H9 (cell line): ENCODE measurements around the gene SPECC1L. TPM values are rescaled to one million over a fixed set of nuclear protein-coding genes. Genes with fewer than 3 reads are reported as not detected.

Experiments used
- DNase-seq: peaks from one replicate; pipeline ENCODE4 v3.0.0-alpha.2; 2017
- H2AFZ ChIP-seq: one replicate; pipeline ENCODE4 v1.6.1; 2013; ENCODE audit warnings: mild to moderate bottlenecking, low read length, control low read depth, moderate library complexity
- H2AK5ac ChIP-seq: 2 replicates; pipeline ENCODE4 v1.6.1; 2013; ENCODE audit warnings: low read length, control low read depth, mixed read lengths; ENCODE audit not compliant: insufficient read length
- H2BK120ac ChIP-seq: one replicate; pipeline ENCODE4 v1.6.1; 2013; ENCODE audit warnings: low read depth, mild to moderate bottlenecking, low read length, control low read depth, inconsistent platforms; ENCODE audit not compliant: poor library complexity, severe bottlenecking
- H2BK12ac ChIP-seq: 2 replicates; pipeline ENCODE4 v1.6.1; 2013; ENCODE audit warnings: low read length, control low read depth, mixed read lengths, low read depth; ENCODE audit not compliant: insufficient read length
- H2BK15ac ChIP-seq: 2 replicates; pipeline ENCODE4 v1.6.1; 2013; ENCODE audit warnings: low read depth, low read length, control low read depth
- H2BK20ac ChIP-seq: one replicate; pipeline ENCODE4 v1.6.1; 2013; ENCODE audit warnings: low read depth, mild to moderate bottlenecking, low read length, control low read depth, inconsistent platforms; ENCODE audit not compliant: poor library complexity, severe bottlenecking
- H2BK5ac ChIP-seq: 2 replicates; pipeline ENCODE4 v1.6.1; 2013; ENCODE audit warnings: low read length, control low read depth, mixed read lengths; ENCODE audit not compliant: insufficient read length
- H3K14ac ChIP-seq: 2 replicates; pipeline ENCODE4 v1.6.1; 2013; ENCODE audit warnings: low read length, control low read depth; ENCODE audit not compliant: insufficient read depth
- H3K18ac ChIP-seq: 2 replicates; pipeline ENCODE4 v1.6.1; 2013; ENCODE audit warnings: low read depth, mild to moderate bottlenecking, mixed read lengths, low read length, control low read depth; ENCODE audit not compliant: insufficient read length
- H3K23ac ChIP-seq: 2 replicates; pipeline ENCODE4 v1.6.1; 2013; ENCODE audit warnings: low read length, control low read depth, mixed read lengths, low read depth; ENCODE audit not compliant: insufficient read length
- H3K23me2 ChIP-seq: 2 replicates; pipeline ENCODE4 v1.6.1; 2013; ENCODE audit warnings: low read depth, mild to moderate bottlenecking, mixed read lengths, low read length, control low read depth; ENCODE audit not compliant: insufficient read length, poor library complexity, severe bottlenecking
- H3K27ac ChIP-seq: 2 replicates; pipeline ENCODE4 v1.5.1; 2013; ENCODE audit warnings: low read length, control low read depth, mixed read lengths, low read depth; ENCODE audit not compliant: insufficient read length
- H3K27me3 ChIP-seq: 2 replicates; pipeline ENCODE4 v1.6.1; 2013; ENCODE audit warnings: low read length, control low read depth, inconsistent platforms; ENCODE audit not compliant: insufficient read depth
- H3K4ac ChIP-seq: 2 replicates; pipeline ENCODE4 v1.6.1; 2013; ENCODE audit warnings: low read depth, mild to moderate bottlenecking, control low read depth, inconsistent platforms, low read length, moderate library complexity
- H3K4me1 ChIP-seq: 2 replicates; pipeline ENCODE4 v1.6.1; 2013; ENCODE audit warnings: low read length, control low read depth, inconsistent platforms; ENCODE audit not compliant: insufficient read depth
- H3K4me2 ChIP-seq: 2 replicates; pipeline ENCODE4 v1.6.1; 2013; ENCODE audit warnings: low read length, control low read depth, mixed read lengths; ENCODE audit not compliant: insufficient read length, insufficient read depth
- H3K56ac ChIP-seq: 2 replicates; pipeline ENCODE4 v1.6.1; 2013; ENCODE audit warnings: low read depth, mild to moderate bottlenecking, mixed read lengths, low read length, control low read depth; ENCODE audit not compliant: insufficient read length
- H3K79me1 ChIP-seq: 2 replicates; pipeline ENCODE4 v1.6.1; 2013; ENCODE audit warnings: low read depth, mild to moderate bottlenecking, moderate library complexity, low read length, control low read depth, inconsistent platforms; ENCODE audit not compliant: insufficient read depth, poor library complexity, severe bottlenecking
- H3K79me2 ChIP-seq: 2 replicates; pipeline ENCODE4 v1.6.1; 2013; ENCODE audit warnings: low read length, control low read depth, inconsistent platforms; ENCODE audit not compliant: insufficient read depth
- H3K9ac ChIP-seq: 2 replicates; pipeline ENCODE4 v1.6.1; 2013; ENCODE audit warnings: low read length, control low read depth, mixed read lengths; ENCODE audit not compliant: insufficient read length; ENCODE audit errors: extremely low read depth
- H3K9me3 ChIP-seq: one replicate; pipeline ENCODE4 v1.6.1; 2013; ENCODE audit warnings: low read depth, low read length, inconsistent platforms; ENCODE audit not compliant: control insufficient read depth
- H3T11ph ChIP-seq: one replicate; pipeline ENCODE4 v1.6.1; 2013; ENCODE audit warnings: mild to moderate bottlenecking, low read length, control low read depth, inconsistent platforms
- H4K20me1 ChIP-seq: one replicate; pipeline ENCODE4 v1.6.1; 2013; ENCODE audit not compliant: control insufficient read depth, insufficient read length, insufficient read depth
- H4K5ac ChIP-seq: 2 replicates; pipeline ENCODE4 v1.6.1; 2013; ENCODE audit warnings: low read depth, mild to moderate bottlenecking, mixed read lengths, low read length, control low read depth; ENCODE audit not compliant: insufficient read length
- H4K8ac ChIP-seq: replicated peaks from 2 replicates; pipeline ENCODE4 v1.6.1; 2013; ENCODE audit warnings: low read length, control low read depth, mixed read lengths, low read depth; ENCODE audit not compliant: insufficient read length
- H4K91ac ChIP-seq: 2 replicates; pipeline ENCODE4 v1.6.1; 2013; ENCODE audit warnings: low read depth, mild to moderate bottlenecking, moderate library complexity, mixed read lengths, low read length, control low read depth; ENCODE audit not compliant: insufficient read length
- H3K27ac Mint-ChIP-seq, 3 experiments: 2 replicates in 2 of 3; 3 replicates in 1 of 3; pipeline ENCODE4 v1.8.0; 2020 to 2021; ENCODE audit warnings: mixed read lengths in 3 of 3, mild to moderate bottlenecking in 1 of 3, moderate library complexity in 1 of 3
- H3K27me3 Mint-ChIP-seq: 2 replicates; pipeline ENCODE4 v1.8.0; 2021; ENCODE audit warnings: low read depth, mild to moderate bottlenecking, moderate library complexity, mixed read lengths
- H3K36me3 Mint-ChIP-seq, 3 experiments: 2 replicates in 2 of 3; 3 replicates in 1 of 3; pipeline ENCODE4 v1.8.0; 2020 to 2021; ENCODE audit warnings: low read depth in 3 of 3, mixed read lengths in 3 of 3; ENCODE audit not compliant: insufficient read depth in 1 of 3
- H3K4me1 Mint-ChIP-seq, 2 experiments: 2 replicates each; pipeline ENCODE4 v1.8.0; 2020; ENCODE audit warnings: mixed read lengths in 2 of 2
- H3K4me3 Mint-ChIP-seq, 2 experiments: 2 replicates in 1 of 2; 3 replicates in 1 of 2; pipeline ENCODE4 v1.8.0; 2020 to 2021; ENCODE audit warnings: mild to moderate bottlenecking in 2 of 2, mixed read lengths in 2 of 2, moderate library complexity in 1 of 2
- H3K9me3 Mint-ChIP-seq, 2 experiments: 2 replicates in 1 of 2; 3 replicates in 1 of 2; pipeline ENCODE4 v1.8.0; 2020; ENCODE audit warnings: mild to moderate bottlenecking in 2 of 2, mixed read lengths in 2 of 2, moderate library complexity in 1 of 2
- CTCF ChIP-seq: fragments of 200-600 bp; sonication (generic); conservative IDR thresholded peaks from 3 replicates; pipeline ENCODE4 v1.8.0; 2021; ENCODE audit warnings: antibody characterized with exemption, mild to moderate bottlenecking
- WGBS: extraction: QIAGEN DNeasy Blood & Tissue Kit; methylation state at CpG from one replicate; pipeline ENCODE4 v1.1.7; 2013; ENCODE audit warnings: missing lambda C conversion rate, low lambda C conversion rate, mixed read lengths; ENCODE audit not compliant: insufficient read length; ENCODE audit errors: extremely low coverage; 5-methylcytosine and 5-hydroxymethylcytosine counted together
- total RNA-seq: library from RNA; stranded (reverse); gene quantifications from 2 replicates; pipeline ENCODE4 v1.2.1, GENCODE V29; 2021

SPECC1L gene
- total RNA-seq, 1 experiment from 2014 or later = 57.1 TPM

- Histone ChIP-seq H4K5ac (no peak overlapping the region), H2BK15ac (no peak overlapping the region), H3K79me1 (no peaks in the 10 kb centered on the region), H4K91ac (no peak overlapping the region), H3K23ac (no peak overlapping the region), H4K8ac (no peak overlapping the region), H3K23me2 (no peaks in the 10 kb centered on the region), H2BK12ac (no peak overlapping the region), H3K4me1 (peaks cover 13% of the 10 kb centered on the region), H2AK5ac (no peak overlapping the region), H3K9ac (no peak overlapping the region), H4K20me1 (no peaks in the 10 kb centered on the region), H2BK5ac (no peak overlapping the region), H3K56ac (no peak overlapping the region), H2BK120ac (no peak overlapping the region), H3K27ac (peak overlapping the region; percentile 72), H3K9me3 (no peaks in the 10 kb centered on the region), H3K27me3 (no peaks in the 10 kb centered on the region), H2BK20ac (no peak overlapping the region), H3K14ac (no peak overlapping the region), H3K4ac (no peak overlapping the region), H3K79me2 (no peaks in the 10 kb centered on the region), H3K18ac (no peak overlapping the region), H2AFZ (no peak overlapping the region), H3T11ph (no peak overlapping the region), H3K4me2 (peak overlapping the region; percentile 44)
- no peak overlapping the region for H3K4me3 Mint-ChIP-seq
- no peak for TF ChIP-seq CTCF
- H3K27ac Mint-ChIP-seq = peak overlapping the region; percentile 76 to 98 (median 98); a peak in 6 of 7 replicates
- H3K9me3 Mint-ChIP-seq = no peaks in the 10 kb centered on the region
- H3K4me1 Mint-ChIP-seq = peaks cover 30 to 39% of the 10 kb centered on the region in 2 experiments
- H3K36me3 Mint-ChIP-seq = peaks cover 27 to 52% (median 47%) of the 10 kb centered on the region in 3 experiments
- H3K27me3 Mint-ChIP-seq = no peaks in the 10 kb centered on the region
- WGBS = no CpG with 5 or more reads among the region's 7 CpGs
- DNase-seq = no peak
These were observed 68.8 kb downstream of the SPECC1L start for GRCh38 chr22:24339452-24339747.
